NCI-H2171 (cell line): Measurements from ENCODE around the gene C1orf174.

Source experiments
- DNase-seq: peaks from one replicate; lab custom pipeline; 2025; lab: John Stamatoyannopoulos, UW

C1orf174 gene

GRCh38 chr1:3895279-3895950 is 4.7 kb downstream of the C1orf174 start:
- no peak for DNase-seq

- no peak for DNase-seq
These were observed 5.3 kb downstream of the C1orf174 start for GRCh38 chr1:3894626-3895278.

- DNase-seq = no peak
These were observed 6.9 kb downstream of the C1orf174 start for GRCh38 chr1:3893190-3893589.

GRCh38 chr1:3892748-3893147 is 7.3 kb downstream of the C1orf174 start:
- DNase-seq = no peak

GRCh38 chr1:3891329-3891865 is 8.7 kb downstream of the C1orf174 start:
- DNase-seq = no peak

- DNase-seq = no peak
These were observed 9.4 kb downstream of the C1orf174 start for GRCh38 chr1:3890389-3891328.

- no peak for DNase-seq
These were observed 10.1 kb downstream of the C1orf174 start for GRCh38 chr1:3889936-3890335.

GRCh38 chr1:3888301-3888700 is 11.8 kb downstream of the C1orf174 start:
- no peak for DNase-seq

- no peak for DNase-seq
These were observed 13.4 kb downstream of the C1orf174 start for GRCh38 chr1:3886691-3887090.

GRCh38 chr1:3886106-3886670 is 13.9 kb downstream of the C1orf174 start:
- no peak for DNase-seq

- DNase-seq = no peak
These were observed 14.5 kb downstream of the C1orf174 start for GRCh38 chr1:3885611-3886010.

GRCh38 chr1:3884966-3885365 is 15.1 kb downstream of the C1orf174 start:
- DNase-seq = no peak

GRCh38 chr1:3883194-3883925 is 16.7 kb downstream of the C1orf174 start:
- DNase-seq = no peak

- DNase-seq = no peak
These were observed 18.9 kb downstream of the C1orf174 start for GRCh38 chr1:3881193-3881480.

GRCh38 chr1:3880429-3881192 is 19.5 kb downstream of the C1orf174 start:
- no peak for DNase-seq

GRCh38 chr1:3879787-3880428 is 20.2 kb downstream of the C1orf174 start:
- no peak for DNase-seq

- DNase-seq = no peak
These were observed 21.0 kb downstream of the C1orf174 start for GRCh38 chr1:3879099-3879498.

- DNase-seq = no peak
These were observed 23.4 kb downstream of the C1orf174 start for GRCh38 chr1:3876716-3877115.

- no peak for DNase-seq
These were observed 25.3 kb downstream of the C1orf174 start for GRCh38 chr1:3874736-3875135.

- no peak for DNase-seq
These were observed 27.5 kb downstream of the C1orf174 start for GRCh38 chr1:3872546-3872945.
